Stomach (tissue), 9 donors: Measurements from ENCODE around the gene PITPNC1. TPM values are rescaled to one million over a fixed set of nuclear protein-coding genes. Genes with fewer than 3 reads are reported as not detected.

Experiments used
- DNase-seq, 2 donors: peaks; one replicate each; pipeline versions ENCODE4 v3.0.0 to v3.0.0-alpha.2; 2013 to 2019
- H3K27ac ChIP-seq, 5 donors: fragments of 200-600 bp in 4 of 5; sonication (generic) in 4 of 5; one replicate each; pipeline ENCODE4 v1.5.1; 2013 to 2019; ENCODE audit warnings: mild to moderate bottlenecking in 1 of 5, moderate library complexity in 1 of 5
- H3K27me3 ChIP-seq, 3 donors: fragments of 200-600 bp; sonication (generic); one replicate each; pipeline ENCODE4 v1.5.1; 2017 to 2019; ENCODE audit warnings: mixed run types in 1 of 3
- H3K36me3 ChIP-seq, 4 donors: fragments of 200-600 bp; sonication (generic); 1 replicate in 3 of 4; 2 replicates in 1 of 4; pipeline ENCODE4 v1.5.1; 2016 to 2019
- H3K4me1 ChIP-seq, 4 donors: fragments of 200-600 bp; sonication (generic); one replicate each; pipeline ENCODE4 v1.5.1; 2016 to 2019
- H3K4me3 ChIP-seq, 4 donors: fragments of 200-600 bp; sonication (generic) in 3 of 4; one replicate each; pipeline ENCODE4 v1.5.1; 2016 to 2019; ENCODE audit warnings: mild to moderate bottlenecking in 1 of 4
- H3K9me3 ChIP-seq, 4 donors: fragments of 200-600 bp; sonication (generic); one replicate each; pipeline ENCODE4 v1.5.1; 2016 to 2019
- EP300 ChIP-seq: sonication (generic); formaldehyde crosslinking; IDR thresholded peaks from one replicate; pipeline ENCODE4 v1.6.1; 2017; ENCODE audit warnings: antibody characterized with exemption
- POLR2A ChIP-seq, 4 donors: fragments of 450-650 bp; IDR thresholded peaks; one replicate each; pipeline ENCODE4 v1.6.1; 2016; ENCODE audit warnings: antibody characterized with exemption in 4 of 4, control low read depth in 2 of 4, mild to moderate bottlenecking in 1 of 4, moderate library complexity in 1 of 4
- POLR2AphosphoS5 ChIP-seq, 3 donors: sonication (generic); formaldehyde crosslinking; IDR thresholded peaks; one replicate each; pipeline ENCODE4 v1.6.1; 2016; ENCODE audit warnings: antibody characterized with exemption in 3 of 3
- WGBS, 5 donors: extraction: QIAGEN DNeasy Blood & Tissue Kit in 3 of 5; methylation state at CpG; one replicate each; pipeline versions ENCODE4 v1.1.5 to v1.1.7; 2013 to 2018; 5-methylcytosine and 5-hydroxymethylcytosine counted together
- intact Hi-C: fragments of 100-400 bp; cut with DNase I; formaldehyde crosslinking; loops from one replicate; pipeline ENCODE4 v1.15.1; 2023; ENCODE audit warnings: low total_unique reads
- polyA plus RNA-seq, 3 donors: library from polyadenylated mRNA; stranded (reverse); fragments of 200-250 nt; gene quantifications; one replicate each; pipeline ENCODE4 v1.2.3, GENCODE V29; 2013
- total RNA-seq, 5 donors: library from RNA; depleted of rRNA; stranded (reverse); fragments of >200 nt; gene quantifications; one replicate each; pipeline versions ENCODE4 v1.1.0 to v1.2.3, GENCODE V29; 2014 to 2016
- TF ChIP-seq, protein P1 (sequence below), 7 experiments: fragments of 450-650 bp in 4 of 7; fragments of 200-600 bp in 3 of 7; sonication (generic) in 3 of 7; IDR thresholded peaks; one replicate each; pipeline ENCODE4 v1.5.1; 2016 to 2019; ENCODE audit warnings: antibody characterized with exemption in 7 of 7, control low read depth in 2 of 7, mild to moderate bottlenecking in 1 of 7
- donor health status: healthy with polysubstance abuse.
- donor health status: Bipolar disorder and iron deficiency.
- donor health status: healthy.

The PITPNC1 gene
- total and polyA plus RNA-seq, 8 donors: 2.3 to 25.3 (median 14.4) TPM

DNA sequence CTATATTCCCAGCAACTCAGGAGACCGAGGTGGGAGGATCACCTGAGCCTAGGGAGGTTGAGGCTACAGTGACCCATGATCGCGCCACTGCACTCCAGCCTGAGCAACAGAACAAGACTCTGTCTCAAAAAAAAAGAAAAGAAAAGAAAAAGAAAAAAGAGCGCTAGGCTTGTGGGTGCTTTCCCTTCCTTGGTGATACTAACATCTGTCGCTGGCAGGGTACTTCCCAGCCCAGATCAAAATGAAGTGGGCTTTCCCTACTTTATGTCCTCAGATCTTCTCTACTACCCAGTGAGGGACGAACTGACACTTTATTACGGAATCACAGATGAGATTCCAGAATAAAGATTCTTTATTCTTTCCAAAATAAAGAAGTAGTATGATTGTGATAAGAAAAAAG lies 236.9 kb downstream of the PITPNC1 start:
- Histone ChIP-seq H3K4me3 (no peak overlapping the region), H3K36me3 (no peaks in the 10 kb centered on the region), H3K4me1 (no peaks in the 10 kb centered on the region), H3K9me3 (no peaks in the 10 kb centered on the region), H3K27me3 (no peaks in the 10 kb centered on the region), H3K27ac (no peak overlapping the region)
- TF ChIP-seq POLR2A (IDR thresholded peaks at IDR 0.05) (no peak), EP300 (no peak), POLR2AphosphoS5 (IDR thresholded peaks at IDR 0.05) (no peak)
- TF ChIP-seq, protein P1, sequence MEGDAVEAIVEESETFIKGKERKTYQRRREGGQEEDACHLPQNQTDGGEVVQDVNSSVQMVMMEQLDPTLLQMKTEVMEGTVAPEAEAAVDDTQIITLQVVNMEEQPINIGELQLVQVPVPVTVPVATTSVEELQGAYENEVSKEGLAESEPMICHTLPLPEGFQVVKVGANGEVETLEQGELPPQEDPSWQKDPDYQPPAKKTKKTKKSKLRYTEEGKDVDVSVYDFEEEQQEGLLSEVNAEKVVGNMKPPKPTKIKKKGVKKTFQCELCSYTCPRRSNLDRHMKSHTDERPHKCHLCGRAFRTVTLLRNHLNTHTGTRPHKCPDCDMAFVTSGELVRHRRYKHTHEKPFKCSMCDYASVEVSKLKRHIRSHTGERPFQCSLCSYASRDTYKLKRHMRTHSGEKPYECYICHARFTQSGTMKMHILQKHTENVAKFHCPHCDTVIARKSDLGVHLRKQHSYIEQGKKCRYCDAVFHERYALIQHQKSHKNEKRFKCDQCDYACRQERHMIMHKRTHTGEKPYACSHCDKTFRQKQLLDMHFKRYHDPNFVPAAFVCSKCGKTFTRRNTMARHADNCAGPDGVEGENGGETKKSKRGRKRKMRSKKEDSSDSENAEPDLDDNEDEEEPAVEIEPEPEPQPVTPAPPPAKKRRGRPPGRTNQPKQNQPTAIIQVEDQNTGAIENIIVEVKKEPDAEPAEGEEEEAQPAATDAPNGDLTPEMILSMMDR (IDR thresholded peaks at IDR 0.05): no peak
- DNase-seq: no peak
- intact Hi-C loops: no loop called here
- 90 to 99% (median 95%) methylated on average over 7 of the region's 7 CpGs for WGBS, 5 donors

- TF ChIP-seq POLR2AphosphoS5 (IDR thresholded peaks at IDR 0.05): no peak
- TF ChIP-seq, protein P1 (IDR thresholded peaks at IDR 0.05): no peak
- TF ChIP-seq EP300: no peak
- no peak for TF ChIP-seq POLR2A (IDR thresholded peaks at IDR 0.05)
- DNase-seq: no peak
- H3K27ac ChIP-seq: peak overlapping the region in 1 of 5 donors; percentile 29
These were observed 238.0 kb downstream of the PITPNC1 start for GRCh38 chr17:67615011-67615561.

DNA sequence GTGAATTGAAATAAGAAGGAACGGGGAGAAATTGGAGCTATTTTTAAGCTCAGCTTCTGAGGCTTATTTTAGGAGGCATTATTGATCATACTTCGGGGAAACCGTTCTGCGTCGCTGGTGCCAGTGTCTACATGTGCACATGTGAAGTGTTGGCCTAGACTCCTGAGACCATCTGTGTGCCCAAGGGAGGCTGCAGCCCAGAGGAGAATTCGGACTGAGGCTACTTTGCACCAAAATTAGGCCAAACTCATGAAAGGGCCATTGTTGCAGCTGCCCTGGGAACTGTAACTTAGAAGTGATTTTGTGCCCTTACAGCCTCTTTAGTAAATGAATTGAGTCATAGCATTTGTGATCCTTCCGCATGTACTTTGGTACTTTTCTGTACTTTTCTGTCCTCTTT lies 238.7 kb downstream of the PITPNC1 start:
- no peak for DNase-seq
- H3K27ac ChIP-seq: no peak overlapping the region
- intact Hi-C loops: no loop called here

More at GRCh38 chr17:67615011-67615561, 238.0 kb downstream of the PITPNC1 start:
- 66 to 82% (median 79%) methylated on average over 13 of the region's 13 CpGs for WGBS, 5 donors
- Histone ChIP-seq H3K9me3 (no peaks in the 10 kb centered on the region), H3K4me1 (no peaks in the 10 kb centered on the region), H3K36me3 (no peaks in the 10 kb centered on the region), H3K4me3 (no peak overlapping the region), H3K27me3 (no peaks in the 10 kb centered on the region)
- intact Hi-C loops: no loop called here

GRCh38 chr17:67617304-67617899 lies 240.3 kb downstream of the PITPNC1 start:
- H3K27ac ChIP-seq: no peak overlapping the region
- DNase-seq: no peak
- H3K36me3 ChIP-seq: no peaks in the 10 kb centered on the region
- intact Hi-C loops: no loop called here
- H3K9me3 ChIP-seq: no peaks in the 10 kb centered on the region
- no peaks in the 10 kb centered on the region for H3K4me1 ChIP-seq
- no peak for TF ChIP-seq EP300
- TF ChIP-seq POLR2A (IDR thresholded peaks at IDR 0.05): no peak
- TF ChIP-seq POLR2AphosphoS5 (IDR thresholded peaks at IDR 0.05): no peak
- TF ChIP-seq, protein P1 (IDR thresholded peaks at IDR 0.05): no peak
- WGBS, 5 donors: 77 to 84% (median 81%) methylated on average over 4 of the region's 4 CpGs
- H3K27me3 ChIP-seq: no peaks in the 10 kb centered on the region
- no peak overlapping the region for H3K4me3 ChIP-seq

More for the DNA sequence above, 238.7 kb downstream of the PITPNC1 start:
- no peak overlapping the region for H3K4me3 ChIP-seq
- H3K27me3 ChIP-seq: no peaks in the 10 kb centered on the region
- 92 to 98% (median 95%) methylated on average over 7 of the region's 7 CpGs for WGBS, 5 donors
- TF ChIP-seq, protein P1 (IDR thresholded peaks at IDR 0.05): no peak
- TF ChIP-seq POLR2A (IDR thresholded peaks at IDR 0.05): no peak
- TF ChIP-seq EP300: no peak
- H3K4me1 ChIP-seq: no peaks in the 10 kb centered on the region
- H3K36me3 ChIP-seq: no peaks in the 10 kb centered on the region
- H3K9me3 ChIP-seq: no peaks in the 10 kb centered on the region
